ENCODE measurements around the gene TSPAN31.

TSPAN31 gene

DNA sequence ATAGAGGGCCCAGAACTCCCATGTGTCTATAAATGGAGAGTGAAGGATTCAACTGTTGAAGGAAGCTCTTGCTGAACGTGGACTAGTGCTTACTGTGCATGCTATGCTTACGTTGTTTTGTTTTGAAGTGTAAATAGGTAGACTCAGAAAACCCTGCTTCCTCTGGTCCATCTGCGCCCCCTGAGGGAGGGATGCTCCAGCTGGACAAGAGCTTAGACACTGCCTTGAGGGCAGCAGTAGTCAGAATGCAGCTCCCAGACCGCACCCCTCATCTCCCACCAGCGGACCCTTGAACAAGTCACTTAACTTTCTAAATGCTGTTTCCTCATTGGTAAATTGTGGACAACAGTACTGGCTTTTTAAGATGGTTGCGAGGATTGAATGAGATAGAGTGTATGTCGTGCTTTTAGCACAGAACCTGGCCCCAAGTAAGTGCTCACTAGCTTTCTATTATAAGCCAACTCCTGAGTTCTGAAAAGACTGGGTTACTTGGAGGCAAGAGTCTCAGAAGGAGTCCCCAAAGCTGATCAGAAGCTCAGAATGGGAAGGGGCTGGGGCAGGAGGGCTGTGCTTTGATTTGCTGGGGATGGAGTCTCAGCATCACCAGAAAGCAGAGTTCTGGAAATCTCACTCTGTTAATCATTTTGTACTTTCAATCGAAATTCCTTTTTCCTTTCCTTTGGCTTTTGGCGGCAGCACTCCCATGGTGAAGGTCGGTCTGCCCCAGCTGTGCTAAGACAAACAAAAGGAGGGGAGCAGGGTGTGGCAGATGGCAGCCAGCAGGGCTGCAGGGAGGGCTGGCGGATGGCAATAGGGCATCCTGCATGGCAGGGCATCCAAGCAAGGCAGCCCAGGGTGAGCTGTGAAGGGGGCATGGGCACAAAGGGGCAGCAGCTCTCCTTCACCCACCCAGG lies 21.9 kb upstream of the TSPAN31 start:
- no peak overlapping the region for H3K18ac ChIP-seq (ENCODE audit: low read length)

GRCh38 chr12:57723630-57723962 lies 21.2 kb upstream of the TSPAN31 start:
- H3K4me3 ChIP-seq (ENCODE audit: low read length in 2 of 2) = no peak overlapping the region

More for the DNA sequence above, 21.9 kb upstream of the TSPAN31 start:
- H3K27me3 ChIP-seq (ENCODE audit: control insufficient read depth in 3 of 3, insufficient read depth in 3 of 3, low read depth in 1 of 3, low read length in 3 of 3) = peaks cover 0 to 39% (median 18%) of the 10 kb centered on the region in 3 experiments
- no peak overlapping the region for H3K27ac ChIP-seq (replicated peaks; ENCODE audit: low read length)
- H3K9me3 ChIP-seq (replicated peaks in 1 of 2; ENCODE audit: control insufficient read depth in 2 of 2, insufficient read depth in 1 of 2, low read depth in 1 of 2, low read length in 2 of 2) = peaks cover 0 to 3% of the 10 kb centered on the region in 2 donors
- H3K79me1 ChIP-seq (ENCODE audit: low read depth, low read length) = no peaks in the 10 kb centered on the region
- WGBS, 2 donors (ENCODE audit: extremely low coverage in 2 of 2, insufficient read length in 2 of 2, insufficient replicate concordance in 1 of 2) = no CpG with 5 or more reads among the region's 11 CpGs
- no peak overlapping the region for H2BK5ac ChIP-seq (ENCODE audit: low read length)
- no peak overlapping the region for H3K23ac ChIP-seq (ENCODE audit: low read depth, low read length, poor library complexity)
- peaks cover 0 to 7% of the 10 kb centered on the region in 2 donors for H3K4me1 ChIP-seq (ENCODE audit: control insufficient read depth in 2 of 2, insufficient read depth in 1 of 2, low read depth in 1 of 2, low read length in 2 of 2)
- no peak overlapping the region for H3K4me3 ChIP-seq (ENCODE audit: low read length in 2 of 2)
- H2BK15ac ChIP-seq (ENCODE audit: low read length) = no peak overlapping the region
- H2AK5ac ChIP-seq (ENCODE audit: low read depth, low read length) = no peak overlapping the region
- no peak overlapping the region for H2AFZ ChIP-seq (ENCODE audit: low read length)
- no peak for DNase-seq (ENCODE audit: low spot score)
- no peak overlapping the region for H3K4me2 ChIP-seq (ENCODE audit: insufficient read depth, low read length, poor library complexity, severe bottlenecking)
- peaks cover 13 to 62% of the 10 kb centered on the region in 2 donors for H3K36me3 ChIP-seq (replicated peaks in 1 of 2; ENCODE audit: control insufficient read depth in 2 of 2, insufficient read depth in 2 of 2, low read length in 2 of 2)
- no peak overlapping the region for H3K14ac ChIP-seq (ENCODE audit: low read length)
- no peak overlapping the region for H2BK12ac ChIP-seq (ENCODE audit: low read length)
- H2BK120ac ChIP-seq (ENCODE audit: low read depth, low read length) = no peak overlapping the region
- no peak overlapping the region for H3K4ac ChIP-seq (ENCODE audit: low read length)
- H4K91ac ChIP-seq (ENCODE audit: low read depth, low read length, poor library complexity) = no peak overlapping the region
- no peak overlapping the region for H4K8ac ChIP-seq (ENCODE audit: low read depth, low read length)
- H3K9ac ChIP-seq (ENCODE audit: low read depth, low read length, poor library complexity) = no peak overlapping the region

DNA sequence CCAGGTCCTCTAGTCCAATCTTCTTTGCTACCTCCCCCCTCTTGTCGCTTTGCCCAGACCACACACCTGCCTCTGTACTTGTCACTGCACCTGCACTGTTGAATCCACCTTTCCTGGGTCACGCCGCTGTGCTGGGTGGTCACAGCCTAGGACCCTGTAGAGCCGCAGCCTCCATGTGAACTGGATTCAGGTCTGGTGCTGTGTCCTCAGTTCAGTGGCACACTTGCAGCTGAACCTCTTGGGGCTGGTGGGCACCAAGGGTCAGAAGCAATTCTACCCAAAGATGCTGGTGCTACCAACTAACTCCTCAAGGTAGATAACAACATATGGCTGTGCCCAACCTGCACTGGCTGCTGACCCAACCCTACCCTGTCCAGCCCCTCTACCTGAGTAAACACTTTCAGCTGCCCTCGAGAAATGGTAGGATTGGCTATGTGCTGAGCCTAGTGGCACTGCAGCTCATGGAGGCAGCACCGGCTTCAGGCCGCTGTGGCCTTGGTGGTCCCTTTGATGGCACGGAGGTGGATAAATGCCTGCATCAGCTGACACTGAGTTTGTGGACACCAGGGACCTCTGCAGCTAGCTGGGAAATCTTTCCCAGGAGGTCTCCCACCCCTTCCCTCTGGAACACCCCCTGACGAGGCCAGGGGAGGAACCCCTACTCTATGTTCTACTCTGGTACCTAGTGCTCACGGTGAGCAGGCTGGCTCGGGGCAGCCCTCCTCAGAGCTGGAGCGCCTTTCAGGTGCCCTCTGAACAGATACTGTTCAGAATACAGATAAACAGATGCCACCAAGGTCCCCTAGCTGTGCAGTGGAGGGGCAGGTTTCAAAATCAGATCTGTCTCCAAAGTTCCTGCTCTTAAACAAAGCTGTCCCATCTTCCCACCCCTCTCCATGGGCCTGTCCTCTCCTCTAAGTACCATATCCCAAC lies 20.6 kb upstream of the TSPAN31 start:
- peaks cover 0 to 7% of the 10 kb centered on the region in 2 donors for H3K4me1 ChIP-seq (ENCODE audit: control insufficient read depth in 2 of 2, insufficient read depth in 1 of 2, low read depth in 1 of 2, low read length in 2 of 2)
- H3K4ac ChIP-seq (ENCODE audit: low read length) = no peak overlapping the region
- H3K9me3 ChIP-seq (replicated peaks in 1 of 2; ENCODE audit: control insufficient read depth in 2 of 2, insufficient read depth in 1 of 2, low read depth in 1 of 2, low read length in 2 of 2) = peaks cover 0 to 3% of the 10 kb centered on the region in 2 donors
- no peak overlapping the region for H4K91ac ChIP-seq (ENCODE audit: low read depth, low read length, poor library complexity)
- peaks cover 9 to 51% of the 10 kb centered on the region in 2 donors for H3K36me3 ChIP-seq (replicated peaks in 1 of 2; ENCODE audit: control insufficient read depth in 2 of 2, insufficient read depth in 2 of 2, low read length in 2 of 2)
- H2BK5ac ChIP-seq (ENCODE audit: low read length) = no peak overlapping the region
- WGBS, 2 donors (ENCODE audit: extremely low coverage in 2 of 2, insufficient read length in 2 of 2, insufficient replicate concordance in 1 of 2) = no CpG with 5 or more reads among the region's 12 CpGs
- H2BK15ac ChIP-seq (ENCODE audit: low read length) = no peak overlapping the region
- no peak overlapping the region for H3K27ac ChIP-seq (replicated peaks; ENCODE audit: low read length)
- H3K27me3 ChIP-seq (ENCODE audit: control insufficient read depth in 3 of 3, insufficient read depth in 3 of 3, low read depth in 1 of 3, low read length in 3 of 3) = peaks cover 0 to 49% (median 18%) of the 10 kb centered on the region in 3 experiments
- peak overlapping the region; percentile 26 for H3K23ac ChIP-seq (ENCODE audit: low read depth, low read length, poor library complexity)
- H3K14ac ChIP-seq (ENCODE audit: low read length) = no peak overlapping the region
- no peak overlapping the region for H3K9ac ChIP-seq (ENCODE audit: low read depth, low read length, poor library complexity)
- no peak overlapping the region for H2BK12ac ChIP-seq (ENCODE audit: low read length)
- no peak overlapping the region for H3K4me3 ChIP-seq (ENCODE audit: low read length in 2 of 2)
- H2AK5ac ChIP-seq (ENCODE audit: low read depth, low read length) = no peak overlapping the region
- DNase-seq (ENCODE audit: low spot score) = no peak
- no peak overlapping the region for H3K4me2 ChIP-seq (ENCODE audit: insufficient read depth, low read length, poor library complexity, severe bottlenecking)
- H2BK120ac ChIP-seq (ENCODE audit: low read depth, low read length) = no peak overlapping the region
- no peaks in the 10 kb centered on the region for H3K79me1 ChIP-seq (ENCODE audit: low read depth, low read length)
- no peak overlapping the region for H2AFZ ChIP-seq (ENCODE audit: low read length)
- H4K8ac ChIP-seq (ENCODE audit: low read depth, low read length) = no peak overlapping the region
- H3K18ac ChIP-seq (ENCODE audit: low read length) = no peak overlapping the region

More at GRCh38 chr12:57723630-57723962, 21.2 kb upstream of the TSPAN31 start:
- Histone ChIP-seq H3K4me2 (ENCODE audit: insufficient read depth, low read length, poor library complexity, severe bottlenecking) (no peak overlapping the region), H2AFZ (ENCODE audit: low read length) (no peak overlapping the region), H3K27ac (replicated peaks; ENCODE audit: low read length) (no peak overlapping the region), H2AK5ac (ENCODE audit: low read depth, low read length) (no peak overlapping the region), H3K9me3 (replicated peaks in 1 of 2; ENCODE audit: control insufficient read depth in 2 of 2, insufficient read depth in 1 of 2, low read depth in 1 of 2, low read length in 2 of 2) (peaks cover 0 to 3% of the 10 kb centered on the region in 2 donors), H3K9ac (ENCODE audit: low read depth, low read length, poor library complexity) (no peak overlapping the region), H3K14ac (ENCODE audit: low read length) (no peak overlapping the region), H2BK120ac (ENCODE audit: low read depth, low read length) (no peak overlapping the region), H3K18ac (ENCODE audit: low read length) (no peak overlapping the region), H3K27me3 (ENCODE audit: control insufficient read depth in 3 of 3, insufficient read depth in 3 of 3, low read depth in 1 of 3, low read length in 3 of 3) (peaks cover 0 to 45% (median 18%) of the 10 kb centered on the region in 3 experiments), H2BK5ac (ENCODE audit: low read length) (no peak overlapping the region), H2BK15ac (ENCODE audit: low read length) (no peak overlapping the region), H3K36me3 (replicated peaks in 1 of 2; ENCODE audit: control insufficient read depth in 2 of 2, insufficient read depth in 2 of 2, low read length in 2 of 2) (peaks cover 10 to 56% of the 10 kb centered on the region in 2 donors), H4K8ac (ENCODE audit: low read depth, low read length) (no peak overlapping the region), H4K91ac (ENCODE audit: low read depth, low read length, poor library complexity) (no peak overlapping the region), H3K23ac (ENCODE audit: low read depth, low read length, poor library complexity) (no peak overlapping the region), H2BK12ac (ENCODE audit: low read length) (no peak overlapping the region), H3K79me1 (ENCODE audit: low read depth, low read length) (no peaks in the 10 kb centered on the region), H3K4ac (ENCODE audit: low read length) (no peak overlapping the region), H3K4me1 (ENCODE audit: control insufficient read depth in 2 of 2, insufficient read depth in 1 of 2, low read depth in 1 of 2, low read length in 2 of 2) (peaks cover 0 to 7% of the 10 kb centered on the region in 2 donors)
- DNase-seq (ENCODE audit: low spot score) = no peak
- WGBS, 2 donors (ENCODE audit: extremely low coverage in 2 of 2, insufficient read length in 2 of 2, insufficient replicate concordance in 1 of 2) = no CpG with 5 or more reads among the region's 2 CpGs

All from neuronal stem cell (in vitro differentiated cells).